ENCODE data around the gene ZDHHC19.

GRCh38 chr3:196179380-196180308, 31.6 kb downstream of the ZDHHC19 start:
- TF ChIP-seq TAF1 (IDR thresholded peaks at IDR 0.05; ENCODE audit: borderline replicate concordance, insufficient read depth, low read length) = no peak
- no peak for TF ChIP-seq POLR2AphosphoS5 (IDR thresholded peaks at IDR 0.05; ENCODE audit: low read depth, low read length)
- no peak for TF ChIP-seq REST (IDR thresholded peaks at IDR 0.05; ENCODE audit: insufficient read depth in 1 of 2, low read depth in 2 of 2, low read length in 2 of 2)
- TF ChIP-seq SIN3A (IDR thresholded peaks at IDR 0.05; ENCODE audit: borderline replicate concordance, insufficient read depth, low read length) = no peak

Measured in PFSK-1 (cell line).